ENCODE measurements around the gene MESD.

Gene MESD

GRCh38 chr15:80989518-80990478 lies at the start of gene MESD:
MESD (minus strand) TSS chr15:80989819; CDS start chr15:80989791, 28 bp downstream.
- peak; percentile 64 for DNase-seq

GRCh38 chr15:81038975-81039607 lies 49.5 kb upstream of the MESD start:
- no peak for DNase-seq

- DNase-seq = no peak
Observed at GRCh38 chr15:81037952-81038743, 48.5 kb upstream of the MESD start.

- no peak for DNase-seq
Observed at GRCh38 chr15:81033508-81033907, 43.9 kb upstream of the MESD start.

DNA sequence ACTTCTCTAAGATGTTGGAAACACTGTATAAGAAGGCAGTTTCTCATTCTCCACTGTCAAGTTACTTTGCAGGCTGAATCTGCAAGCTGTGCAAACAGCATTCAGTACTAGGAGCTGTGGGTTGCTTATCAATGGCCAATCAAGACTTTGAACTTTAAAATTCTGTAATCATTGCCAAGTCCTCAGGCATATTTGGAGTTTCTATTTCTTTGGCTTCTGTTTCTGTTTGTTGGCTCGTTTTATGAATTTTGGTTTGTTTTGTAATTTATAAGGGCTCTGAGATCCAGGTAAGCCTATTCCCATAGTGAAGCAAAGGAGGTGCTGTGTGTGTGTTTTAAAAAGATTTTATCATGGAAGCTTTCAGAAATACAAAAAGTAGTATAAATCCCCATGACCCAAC lies 43.2 kb upstream of the MESD start:
- no peak for DNase-seq

DNA sequence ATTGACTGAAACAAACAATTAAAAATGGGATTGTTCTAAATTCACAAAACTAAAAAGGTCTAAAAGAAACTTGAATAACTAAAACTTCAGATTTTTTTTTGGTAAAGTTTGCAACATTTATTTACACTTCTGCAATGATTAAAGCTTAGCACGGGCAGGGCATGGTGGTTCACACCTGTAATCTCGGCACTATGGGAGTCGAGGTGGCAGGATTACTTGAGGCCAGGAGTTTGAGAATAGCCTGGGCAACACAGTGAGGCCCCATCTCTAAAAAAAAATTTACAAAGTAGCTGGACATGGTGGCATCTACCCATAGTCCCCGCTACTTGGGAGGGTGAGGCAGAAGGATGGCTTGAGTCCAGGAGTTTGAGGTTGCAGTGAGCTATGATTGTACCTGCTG lies 42.7 kb upstream of the MESD start:
- no peak for DNase-seq

DNA sequence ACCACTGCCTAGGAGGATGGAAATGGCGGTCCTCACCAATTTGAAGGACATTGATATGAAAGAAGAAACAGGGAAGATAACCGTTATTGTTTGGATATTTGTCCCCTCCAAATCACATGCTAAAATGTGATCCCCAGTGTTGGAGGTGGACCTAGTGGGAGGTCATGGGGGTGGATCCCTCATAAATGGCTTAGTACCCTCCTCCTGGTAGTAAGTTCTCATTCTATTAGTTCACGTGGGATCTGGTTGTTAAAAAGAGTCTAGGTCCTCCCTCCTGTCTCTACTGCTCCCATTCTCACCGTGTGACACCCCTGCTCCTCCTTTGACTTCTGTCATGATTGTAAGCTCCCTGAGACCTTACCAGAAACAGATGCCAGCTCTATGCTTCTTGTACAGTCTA lies 41.6 kb upstream of the MESD start:
- no peak for DNase-seq

DNA sequence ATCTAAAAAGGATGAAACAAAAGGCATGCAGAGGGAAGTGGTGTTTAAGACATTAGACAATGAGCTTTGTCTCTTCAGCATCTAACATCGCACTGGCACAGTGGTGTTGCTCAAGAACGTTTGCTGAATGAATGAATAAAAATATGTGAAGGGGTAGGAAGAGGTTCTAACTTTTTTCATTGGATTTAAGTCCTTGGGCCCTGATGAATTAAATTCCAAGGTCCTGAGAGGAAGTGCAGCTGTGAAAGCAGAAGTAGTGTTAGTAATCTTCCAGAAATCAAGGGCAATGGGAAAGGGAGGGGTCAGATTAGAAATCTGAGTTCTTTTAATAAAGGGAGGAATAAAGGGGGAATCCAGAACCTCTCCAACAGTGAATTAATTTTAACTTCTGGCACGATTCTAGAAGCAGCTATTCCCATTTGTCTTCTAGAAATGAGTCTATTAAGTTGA lies 40.7 kb upstream of the MESD start:
- no peak for DNase-seq

- DNase-seq = no peak
Observed at GRCh38 chr15:81029414-81030300, 40.0 kb upstream of the MESD start.

DNA sequence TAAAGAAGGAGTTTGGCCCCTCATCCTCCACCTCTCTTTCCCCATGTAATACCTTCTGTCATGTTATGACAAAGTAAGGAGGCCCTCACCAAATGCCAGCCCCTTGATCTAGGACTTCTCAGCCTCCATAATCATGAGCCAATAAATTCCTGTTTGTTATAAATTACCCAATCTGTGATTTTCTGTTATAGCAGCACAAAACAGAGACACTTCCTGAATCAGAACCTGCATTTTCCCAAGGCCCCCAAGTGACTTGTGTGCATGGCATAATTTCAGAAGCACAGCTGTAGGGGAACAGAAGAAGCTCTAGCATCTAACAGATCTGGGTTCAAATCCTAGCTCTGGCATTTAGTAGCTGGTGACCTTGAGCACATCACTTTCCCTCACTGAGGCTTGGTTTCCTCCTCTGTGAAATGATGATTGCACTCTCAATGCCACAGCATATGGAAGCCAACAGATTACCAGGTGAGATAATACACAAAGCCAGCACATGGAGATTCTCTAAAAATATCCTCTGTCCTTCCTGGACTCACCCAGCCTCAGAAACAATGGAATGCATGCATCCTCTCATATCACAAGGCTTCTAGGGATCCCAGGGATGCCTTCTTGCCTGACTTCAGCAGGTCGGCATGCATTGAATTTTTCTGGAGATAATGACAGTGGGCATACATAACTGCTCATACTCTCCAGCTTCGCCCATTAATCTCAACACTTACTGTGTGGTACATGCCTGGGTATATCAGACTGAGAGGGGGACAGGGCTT lies 37.4 kb upstream of the MESD start:
- no peak for DNase-seq

DNA sequence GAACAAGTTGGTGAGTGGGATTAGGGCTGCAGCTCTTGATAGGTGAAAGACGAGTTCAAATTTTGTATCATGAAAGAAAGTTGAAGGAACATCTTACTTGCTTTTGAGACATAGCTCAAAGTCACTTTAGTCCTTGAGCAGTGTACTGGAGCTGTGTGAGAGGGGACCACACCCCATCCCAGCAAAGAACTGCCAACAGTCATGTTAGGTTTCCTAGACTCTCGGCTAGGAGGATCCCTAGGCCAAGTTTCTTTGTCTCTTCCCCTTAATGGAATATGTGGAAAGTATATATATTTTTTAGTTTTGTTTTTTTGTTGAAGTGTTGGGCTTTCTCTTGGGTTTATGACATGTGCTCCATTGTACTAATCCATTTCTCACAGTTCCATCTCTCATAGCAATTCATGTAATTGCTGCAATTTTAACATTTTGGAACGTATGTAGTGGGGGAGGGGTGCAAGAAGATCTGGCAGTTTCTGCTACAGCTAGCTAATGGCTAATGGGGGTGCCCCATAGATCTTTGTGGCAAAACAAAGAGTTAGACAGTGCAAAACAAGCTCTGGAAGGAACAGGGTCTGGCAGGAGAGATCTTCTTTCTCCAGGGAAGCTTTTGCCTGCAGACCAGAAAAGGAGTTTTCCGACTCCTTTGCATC lies 36.2 kb upstream of the MESD start:
- DNase-seq = no peak

DNA sequence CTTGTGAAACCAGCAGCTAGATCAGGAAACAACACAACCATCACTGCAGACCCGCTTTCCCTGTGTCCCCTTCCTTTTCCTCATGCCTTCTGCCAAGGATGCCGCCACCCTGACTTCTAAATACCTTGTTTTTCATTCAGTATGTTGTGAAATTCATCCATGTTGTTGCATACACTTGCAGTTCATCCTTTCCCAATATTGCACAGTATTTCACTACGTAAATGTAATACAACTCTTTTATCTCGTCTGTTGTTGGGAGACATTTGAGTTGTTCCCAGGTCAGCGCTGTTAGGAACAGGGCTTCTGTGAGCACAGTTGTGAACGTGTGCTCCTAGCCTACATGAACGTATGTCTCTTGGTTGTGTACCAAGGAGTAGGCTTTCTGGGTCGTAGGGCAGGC lies 35.3 kb upstream of the MESD start:
- no peak for DNase-seq

GRCh38 chr15:81024265-81024872 lies 34.8 kb upstream of the MESD start:
- DNase-seq = no peak

DNA sequence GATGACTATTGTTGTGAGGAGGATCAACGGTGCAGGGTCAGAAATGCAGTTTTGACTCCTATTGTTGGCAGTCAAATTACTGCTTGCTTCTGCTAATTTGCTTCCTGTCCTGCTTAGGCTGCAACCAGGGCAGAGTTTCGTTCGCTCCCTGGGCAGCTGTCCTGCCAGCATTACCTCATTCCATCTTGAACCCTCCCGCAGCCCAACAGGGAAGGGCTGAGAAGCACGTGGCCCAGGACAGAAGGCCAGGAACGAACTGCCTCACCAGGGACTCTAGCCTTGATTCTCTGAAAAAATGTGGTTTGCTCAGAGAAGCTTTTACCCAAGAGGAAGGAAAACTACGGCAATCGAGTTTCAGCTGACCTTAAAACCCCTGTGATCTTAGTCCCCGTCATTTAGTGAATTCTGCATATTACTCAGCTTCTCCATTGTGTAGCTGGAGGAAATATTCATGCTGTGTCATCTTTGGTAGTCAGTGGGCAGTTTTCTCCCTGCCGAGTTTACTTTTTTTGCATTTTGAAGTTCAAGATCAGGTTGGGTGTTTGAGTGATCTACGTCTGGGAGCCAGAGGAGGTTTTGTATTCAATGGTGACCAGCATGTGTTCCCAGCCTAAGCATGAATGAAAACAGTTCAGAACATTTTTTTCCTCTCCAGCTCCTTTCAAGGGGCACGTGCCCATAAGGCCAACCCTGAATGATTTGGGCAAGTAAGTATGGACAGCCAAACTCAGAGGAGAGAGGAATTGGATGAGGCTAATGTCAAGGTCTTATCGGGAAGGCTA lies 34.1 kb upstream of the MESD start:
- no peak for DNase-seq

DNA sequence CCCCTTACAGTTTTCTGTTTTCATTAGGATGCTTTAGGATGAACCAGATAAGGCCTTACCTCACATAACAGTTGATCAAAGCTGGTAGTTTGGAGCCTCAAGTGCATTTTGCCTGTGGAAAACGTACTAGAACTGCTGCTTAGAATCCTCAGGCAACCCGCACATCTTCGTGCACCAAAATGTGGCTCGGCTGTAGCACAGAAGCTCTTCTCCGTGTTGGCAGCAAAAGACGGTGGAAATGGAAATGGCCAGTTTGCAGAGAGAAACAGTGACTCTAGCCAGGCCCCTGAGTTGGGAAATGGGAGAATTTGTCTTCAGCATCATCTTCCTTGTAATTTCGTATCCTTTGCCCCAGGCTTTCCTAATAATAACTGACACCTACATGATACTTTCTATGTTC lies 31.7 kb upstream of the MESD start:
- no peak for DNase-seq

DNA sequence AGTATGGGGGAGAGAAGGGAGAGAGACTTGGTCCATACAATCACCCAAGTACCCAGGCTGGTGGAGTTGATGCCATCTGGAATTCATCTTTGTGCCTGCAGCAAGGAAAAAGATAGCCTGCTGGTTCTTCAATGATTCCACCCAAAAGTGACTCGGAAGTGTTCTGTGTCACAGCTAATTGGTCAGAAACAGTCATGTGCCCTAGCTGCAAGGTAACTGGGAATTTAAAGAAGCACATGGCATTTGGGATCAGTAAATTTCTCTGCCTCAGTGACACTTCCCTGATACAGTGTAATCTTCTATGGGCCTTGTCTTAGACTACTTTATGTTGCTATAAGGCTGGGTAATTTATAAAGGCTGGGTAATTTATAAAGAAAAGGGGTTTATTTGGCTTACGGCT lies 28.6 kb upstream of the MESD start:
- DNase-seq = no peak

- DNase-seq = no peak
Observed at GRCh38 chr15:81016489-81017068, 27.0 kb upstream of the MESD start.

GRCh38 chr15:81015621-81016488 lies 26.2 kb upstream of the MESD start:
- no peak for DNase-seq
